ENCODE data around the gene KCTD11. TPM values are rescaled to one million over a fixed set of nuclear protein-coding genes. Genes with fewer than 3 reads are reported as not detected.
A peak's percentile ranks its signal among the peaks of the same experiment; 100 is the strongest.
"Not testable (repeated sequence)": the region's sequence is repeated elsewhere in the genome, so short reads cannot be mapped to it uniquely, and the experiment has no call there.

KCTD11 gene
- total RNA-seq, 1 donor from 2014 or later: 2.3 TPM

GRCh38 chr17:7343250-7343649 lies 8.7 kb upstream of the KCTD11 start:
- DNase-seq (ENCODE audit: low read depth in 2 of 2): no peak

- no peak for DNase-seq (ENCODE audit: low read depth in 2 of 2)
Observed at GRCh38 chr17:7346761-7347614, 5.0 kb upstream of the KCTD11 start.

GRCh38 chr17:7347630-7348477 lies 4.1 kb upstream of the KCTD11 start:
- no peak for DNase-seq (ENCODE audit: low read depth in 2 of 2)

GRCh38 chr17:7348478-7349242 lies 3.3 kb upstream of the KCTD11 start:
- no peak for DNase-seq (ENCODE audit: low read depth in 2 of 2)

- DNase-seq (ENCODE audit: low read depth in 2 of 2): no peak
Observed at GRCh38 chr17:7352503-7352889, 534 bp downstream of the KCTD11 start.

- no peak for DNase-seq (ENCODE audit: low read depth in 2 of 2)
Observed at GRCh38 chr17:7352910-7353635, 1.1 kb downstream of the KCTD11 start.

- DNase-seq (ENCODE audit: low read depth in 2 of 2): no peak
Observed at GRCh38 chr17:7354262-7354843, 2.4 kb downstream of the KCTD11 start.

GRCh38 chr17:7355053-7355452 lies 3.1 kb downstream of the KCTD11 start, which contains the start of gene TMEM95:
TMEM95 (plus strand) TSS chr17:7355156; CDS start chr17:7355205, 49 bp downstream.
- DNase-seq (ENCODE audit: low read depth in 2 of 2): no peak

- no peak for DNase-seq (ENCODE audit: low read depth in 2 of 2)
Observed at GRCh38 chr17:7355573-7355972, 3.6 kb downstream of the KCTD11 start.

GRCh38 chr17:7356072-7356549 lies 4.1 kb downstream of the KCTD11 start:
- peak; percentile 64 to 74 for DNase-seq (ENCODE audit: low read depth in 2 of 2)

- no peak for DNase-seq (ENCODE audit: low read depth in 2 of 2)
Observed at GRCh38 chr17:7356756-7357155, 4.8 kb downstream of the KCTD11 start.

- no peak for DNase-seq (ENCODE audit: low read depth in 2 of 2)
Observed at GRCh38 chr17:7357381-7357780, 5.4 kb downstream of the KCTD11 start.

- DNase-seq (ENCODE audit: low read depth in 2 of 2): no peak
Observed at GRCh38 chr17:7361906-7362305, 9.9 kb downstream of the KCTD11 start.

GRCh38 chr17:7363311-7363710 lies 11.3 kb downstream of the KCTD11 start:
- no peak for DNase-seq (ENCODE audit: low read depth in 2 of 2)

- not testable (repeated sequence) for DNase-seq (ENCODE audit: low read depth in 2 of 2)
Observed at GRCh38 chr17:7365963-7366362, 14.0 kb downstream of the KCTD11 start.

- no peak for DNase-seq (ENCODE audit: low read depth in 2 of 2)
Observed at GRCh38 chr17:7367083-7367482, 15.1 kb downstream of the KCTD11 start.

GRCh38 chr17:7367918-7368598 lies 16.1 kb downstream of the KCTD11 start:
- DNase-seq (ENCODE audit: low read depth in 2 of 2): no peak

- DNase-seq (ENCODE audit: low read depth in 2 of 2): not testable (repeated sequence)
Observed at GRCh38 chr17:7368599-7368994, 16.6 kb downstream of the KCTD11 start.

- DNase-seq (ENCODE audit: low read depth in 2 of 2): no peak
Observed at GRCh38 chr17:7369825-7370224, 17.9 kb downstream of the KCTD11 start.

GRCh38 chr17:7370853-7371252 lies 18.9 kb downstream of the KCTD11 start:
- DNase-seq (ENCODE audit: low read depth in 2 of 2): no peak

Measured in dermis microvascular lymphatic vessel endothelial cell (primary cell).